GM12801 (cell line): ENCODE measurements around the gene RSRP1.

Experiments used
- CTCF ChIP-seq: IDR thresholded peaks from one replicate; pipeline ENCODE4 v1.5.1; 2011; ENCODE audit warnings: control low read depth; ENCODE audit not compliant: insufficient read length; ENCODE audit errors: extremely low read depth

RSRP1 gene

GRCh38 chr1:25197235-25197975 is 49.8 kb downstream of the RSRP1 start:
- TF ChIP-seq CTCF: no peak

GRCh38 chr1:25196830-25197229 is 50.4 kb downstream of the RSRP1 start:
- no peak for TF ChIP-seq CTCF

- TF ChIP-seq CTCF: no peak
These were observed 51.4 kb downstream of the RSRP1 start for GRCh38 chr1:25195835-25196234.

DNA sequence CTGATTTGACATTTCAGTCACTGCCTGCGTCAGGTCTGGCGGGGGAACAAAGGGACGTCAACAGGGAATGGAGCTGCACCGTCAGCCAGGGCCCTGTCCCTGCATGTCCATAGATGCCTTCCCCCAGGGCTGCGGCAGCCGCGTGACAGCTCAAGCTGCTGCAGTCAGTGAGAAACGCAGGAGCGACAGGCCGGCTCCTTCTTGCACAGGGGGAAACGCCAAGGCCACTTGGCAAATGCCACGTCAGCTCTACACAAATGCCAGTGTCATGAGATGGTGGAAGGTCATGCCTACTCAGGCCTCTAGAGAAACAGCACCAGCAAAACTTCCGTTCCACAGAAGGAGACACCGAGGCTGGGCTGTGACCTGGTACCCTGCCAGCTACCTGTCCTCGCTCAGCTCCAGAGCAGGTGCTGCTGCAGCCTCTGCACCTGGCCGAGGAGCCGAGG is 52.7 kb downstream of the RSRP1 start:
- no peak for TF ChIP-seq CTCF

DNA sequence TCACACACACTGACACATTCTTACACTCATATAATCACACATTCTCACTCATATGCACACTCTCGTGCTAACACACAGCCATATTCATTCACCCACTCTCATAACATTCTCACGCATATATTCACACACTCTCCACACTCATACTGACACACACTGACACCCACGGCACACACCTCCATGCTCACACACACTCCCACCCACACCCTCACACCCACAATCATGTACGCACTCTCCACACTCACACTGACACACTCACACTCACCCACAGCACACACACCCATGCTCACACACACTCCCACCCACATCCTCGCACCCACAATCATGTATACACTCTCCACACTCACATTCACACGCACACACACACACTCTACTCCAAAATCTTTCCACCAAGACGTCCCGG is 53.2 kb downstream of the RSRP1 start:
- TF ChIP-seq CTCF: no peak

- no peak for TF ChIP-seq CTCF
These were observed 54.0 kb downstream of the RSRP1 start for GRCh38 chr1:25193229-25193628.
